ENCODE measurements around the gene SKAP2.
A peak's percentile ranks its signal among the peaks of the same experiment; 100 is the strongest.

The SKAP2 gene

DNA sequence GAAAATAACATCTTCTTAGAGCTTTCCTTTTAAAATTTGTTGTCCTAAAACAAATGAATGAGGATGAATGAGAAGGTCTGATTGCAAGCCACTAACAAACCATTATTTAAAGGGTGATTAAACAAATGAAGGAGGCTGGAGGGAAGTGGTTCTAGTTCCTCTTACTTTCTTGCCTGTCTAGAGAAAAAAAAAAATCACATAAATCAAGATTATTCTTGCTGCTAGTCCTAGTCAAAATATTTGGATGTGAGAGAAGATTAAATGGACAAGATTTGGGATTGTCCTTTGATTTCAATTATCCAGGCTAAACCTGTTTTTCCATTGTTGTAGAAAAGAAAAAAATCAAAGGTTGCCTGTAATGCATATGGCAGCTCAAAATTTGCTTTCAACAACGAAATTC is 3.3 kb downstream of the SKAP2 start:
- H3K4me3 ChIP-seq (ENCODE audit: low read depth in 1 of 2, low read length in 1 of 2) = no peak overlapping the region
- no peak for TF ChIP-seq CTCF (IDR thresholded peaks at IDR 0.05)
- no peaks in the 10 kb centered on the region for H3K9me3 ChIP-seq
- peaks cover 71 to 74% of the 10 kb centered on the region in 2 experiments for H3K4me1 ChIP-seq (ENCODE audit: control insufficient read depth in 1 of 2, insufficient read depth in 1 of 2, low read depth in 1 of 2, low read length in 1 of 2)
- H3K27me3 ChIP-seq = no peaks in the 10 kb centered on the region
- no peaks in the 10 kb centered on the region for H3K36me3 ChIP-seq
- peak overlapping the region; percentile 100 for H3K27ac ChIP-seq

DNA sequence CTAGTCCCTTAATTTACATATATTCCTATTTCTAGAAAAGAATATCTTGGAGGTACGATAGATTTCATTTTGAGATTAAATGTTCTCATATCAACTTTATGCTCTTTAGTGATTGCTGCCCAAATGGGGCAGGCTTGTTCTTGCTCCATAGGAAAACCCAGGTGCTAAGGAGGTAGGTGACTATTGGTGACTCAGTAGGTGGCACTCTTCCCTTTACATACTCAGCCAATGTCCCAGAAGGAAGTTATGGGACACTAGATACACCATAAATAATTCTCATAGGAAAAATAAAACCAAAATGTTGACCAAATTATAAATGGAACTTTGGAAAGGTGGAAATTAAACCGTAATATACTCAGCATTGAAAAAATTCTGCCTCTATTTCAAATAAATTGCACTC is 4.0 kb downstream of the SKAP2 start:
- Histone ChIP-seq H3K27me3 (no peaks in the 10 kb centered on the region), H3K9me3 (no peaks in the 10 kb centered on the region), H3K27ac (peak overlapping the region; percentile 100), H3K36me3 (no peaks in the 10 kb centered on the region), H3K4me1 (ENCODE audit: control insufficient read depth in 1 of 2, insufficient read depth in 1 of 2, low read depth in 1 of 2, low read length in 1 of 2) (peaks cover 71 to 75% of the 10 kb centered on the region in 2 experiments), H3K4me3 (ENCODE audit: low read depth in 1 of 2, low read length in 1 of 2) (no peak overlapping the region)
- TF ChIP-seq CTCF (IDR thresholded peaks at IDR 0.05) = no peak

- no peak overlapping the region for H3K4me3 ChIP-seq (ENCODE audit: low read depth in 1 of 2, low read length in 1 of 2)
- TF ChIP-seq CTCF (IDR thresholded peaks at IDR 0.05) = no peak
- H3K27ac ChIP-seq = no peak overlapping the region
- no peaks in the 10 kb centered on the region for H3K27me3 ChIP-seq
- peaks cover 65 to 76% of the 10 kb centered on the region in 2 experiments for H3K4me1 ChIP-seq (ENCODE audit: control insufficient read depth in 1 of 2, insufficient read depth in 1 of 2, low read depth in 1 of 2, low read length in 1 of 2)
- H3K9me3 ChIP-seq = no peaks in the 10 kb centered on the region
- H3K36me3 ChIP-seq = no peaks in the 10 kb centered on the region
Observed at GRCh38 chr7:26859720-26860119, 4.7 kb downstream of the SKAP2 start.

- H3K36me3 ChIP-seq = peaks cover 2% of the 10 kb centered on the region
- H3K4me1 ChIP-seq (ENCODE audit: control insufficient read depth in 1 of 2, insufficient read depth in 1 of 2, low read depth in 1 of 2, low read length in 1 of 2) = peaks cover 62 to 78% of the 10 kb centered on the region in 2 experiments
- peak overlapping the region; percentile 81 for H3K27ac ChIP-seq
- H3K4me3 ChIP-seq (ENCODE audit: low read depth in 1 of 2, low read length in 1 of 2) = no peak overlapping the region
- no peaks in the 10 kb centered on the region for H3K27me3 ChIP-seq
- no peak for TF ChIP-seq CTCF (IDR thresholded peaks at IDR 0.05)
- H3K9me3 ChIP-seq = no peaks in the 10 kb centered on the region
Observed at GRCh38 chr7:26858735-26859134, 5.7 kb downstream of the SKAP2 start.

DNA sequence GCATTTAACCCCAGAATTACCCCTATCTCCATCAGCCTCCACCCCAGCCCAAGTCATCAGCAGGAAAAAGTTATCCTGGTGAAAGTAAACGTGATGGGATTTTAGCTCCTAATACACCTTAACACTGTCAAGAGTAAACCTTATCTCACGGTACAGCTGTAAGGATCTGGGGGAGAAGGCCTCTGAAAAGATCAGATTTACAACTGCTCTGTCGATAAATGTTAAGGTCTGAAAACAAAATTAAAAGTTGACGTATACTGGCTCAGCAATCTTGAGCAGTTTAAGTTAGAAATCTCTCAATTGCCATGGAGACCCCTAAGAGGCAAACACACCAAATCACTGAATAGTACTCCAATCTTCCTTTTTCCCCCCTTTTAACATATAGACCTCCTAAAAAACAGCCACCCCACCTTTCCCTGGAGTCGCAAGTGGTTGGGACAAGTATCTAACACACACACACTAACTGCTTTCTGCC is 6.1 kb downstream of the SKAP2 start:
- no peaks in the 10 kb centered on the region for H3K9me3 ChIP-seq
- no peaks in the 10 kb centered on the region for H3K27me3 ChIP-seq
- peak overlapping the region; percentile 81 for H3K27ac ChIP-seq
- peaks cover 57 to 78% of the 10 kb centered on the region in 2 experiments for H3K4me1 ChIP-seq (ENCODE audit: control insufficient read depth in 1 of 2, insufficient read depth in 1 of 2, low read depth in 1 of 2, low read length in 1 of 2)
- peaks cover 6% of the 10 kb centered on the region for H3K36me3 ChIP-seq
- H3K4me3 ChIP-seq (ENCODE audit: low read depth in 1 of 2, low read length in 1 of 2) = no peak overlapping the region
- TF ChIP-seq CTCF (IDR thresholded peaks at IDR 0.05) = no peak
